ENCODE data around the gene FGF12.
"Not testable (repeated sequence)": the region's sequence is repeated elsewhere in the genome, so short reads cannot be mapped to it uniquely, and the experiment has no call there.

The FGF12 gene

GRCh38 chr3:192607798-192608197, 119.5 kb downstream of the FGF12 start:
- no peaks in the 10 kb centered on the region for H3K36me3 ChIP-seq (ENCODE audit: control insufficient read depth in 2 of 2, insufficient read depth in 2 of 2, low read length in 2 of 2)
- no peak overlapping the region for H3K27ac ChIP-seq (ENCODE audit: low read depth in 2 of 2, low read length in 2 of 2)
- H3K4me3 ChIP-seq (ENCODE audit: low read length in 2 of 2): no peak overlapping the region
- H3K9me3 ChIP-seq (ENCODE audit: control insufficient read depth in 2 of 2, low read length in 2 of 2): no peaks in the 10 kb centered on the region
- H3K4me1 ChIP-seq (ENCODE audit: control insufficient read depth in 2 of 2, insufficient read depth in 2 of 2, low read length in 2 of 2): no peaks in the 10 kb centered on the region
- H3K9ac ChIP-seq (ENCODE audit: low read depth in 1 of 2, low read length in 2 of 2): no peak overlapping the region
- no peaks in the 10 kb centered on the region for H3K27me3 ChIP-seq (ENCODE audit: control insufficient read depth in 2 of 2, insufficient read depth in 2 of 2, low read length in 2 of 2)

GRCh38 chr3:192597913-192598312, 129.4 kb downstream of the FGF12 start:
- Histone ChIP-seq H3K27me3 (ENCODE audit: control insufficient read depth in 2 of 2, insufficient read depth in 2 of 2, low read length in 2 of 2) (no peaks in the 10 kb centered on the region), H3K9me3 (ENCODE audit: control insufficient read depth in 2 of 2, low read length in 2 of 2) (no peaks in the 10 kb centered on the region), H3K36me3 (ENCODE audit: control insufficient read depth in 2 of 2, insufficient read depth in 2 of 2, low read length in 2 of 2) (no peaks in the 10 kb centered on the region), H3K4me3 (ENCODE audit: low read length in 2 of 2) (no peak overlapping the region), H3K4me1 (ENCODE audit: control insufficient read depth in 2 of 2, insufficient read depth in 2 of 2, low read length in 2 of 2) (no peaks in the 10 kb centered on the region), H3K27ac (ENCODE audit: low read depth in 2 of 2, low read length in 2 of 2) (no peak overlapping the region), H3K9ac (ENCODE audit: low read depth in 1 of 2, low read length in 2 of 2) (no peak overlapping the region)

- no peak overlapping the region for H3K27ac ChIP-seq (ENCODE audit: low read depth in 2 of 2, low read length in 2 of 2)
- H3K4me1 ChIP-seq (ENCODE audit: control insufficient read depth in 2 of 2, insufficient read depth in 2 of 2, low read length in 2 of 2): no peaks in the 10 kb centered on the region
- H3K9me3 ChIP-seq (ENCODE audit: control insufficient read depth in 2 of 2, low read length in 2 of 2): no peaks in the 10 kb centered on the region
- H3K9ac ChIP-seq (ENCODE audit: low read depth in 1 of 2, low read length in 2 of 2): no peak overlapping the region
- H3K4me3 ChIP-seq (ENCODE audit: low read length in 2 of 2): no peak overlapping the region
- H3K36me3 ChIP-seq (ENCODE audit: control insufficient read depth in 2 of 2, insufficient read depth in 2 of 2, low read length in 2 of 2): no peaks in the 10 kb centered on the region
- no peaks in the 10 kb centered on the region for H3K27me3 ChIP-seq (ENCODE audit: control insufficient read depth in 2 of 2, insufficient read depth in 2 of 2, low read length in 2 of 2)
Observed at GRCh38 chr3:192597506-192597905, 129.8 kb downstream of the FGF12 start.

GRCh38 chr3:192578729-192579128, 148.6 kb downstream of the FGF12 start:
- H3K27me3 ChIP-seq (ENCODE audit: control insufficient read depth in 2 of 2, insufficient read depth in 2 of 2, low read length in 2 of 2): no peaks in the 10 kb centered on the region
- no peak overlapping the region for H3K4me3 ChIP-seq (ENCODE audit: low read length in 2 of 2)
- no peaks in the 10 kb centered on the region for H3K9me3 ChIP-seq (ENCODE audit: control insufficient read depth in 2 of 2, low read length in 2 of 2)
- H3K27ac ChIP-seq (ENCODE audit: low read depth in 2 of 2, low read length in 2 of 2): no peak overlapping the region
- no peaks in the 10 kb centered on the region for H3K36me3 ChIP-seq (ENCODE audit: control insufficient read depth in 2 of 2, insufficient read depth in 2 of 2, low read length in 2 of 2)
- H3K9ac ChIP-seq (ENCODE audit: low read depth in 1 of 2, low read length in 2 of 2): no peak overlapping the region
- no peaks in the 10 kb centered on the region for H3K4me1 ChIP-seq (ENCODE audit: control insufficient read depth in 2 of 2, insufficient read depth in 2 of 2, low read length in 2 of 2)

GRCh38 chr3:192577811-192578210, 149.5 kb downstream of the FGF12 start:
- no peak overlapping the region for H3K27ac ChIP-seq (ENCODE audit: low read depth in 2 of 2, low read length in 2 of 2)
- H3K9ac ChIP-seq (ENCODE audit: low read depth in 1 of 2, low read length in 2 of 2): no peak overlapping the region
- H3K9me3 ChIP-seq (ENCODE audit: control insufficient read depth in 2 of 2, low read length in 2 of 2): no peaks in the 10 kb centered on the region
- no peaks in the 10 kb centered on the region for H3K36me3 ChIP-seq (ENCODE audit: control insufficient read depth in 2 of 2, insufficient read depth in 2 of 2, low read length in 2 of 2)
- no peaks in the 10 kb centered on the region for H3K27me3 ChIP-seq (ENCODE audit: control insufficient read depth in 2 of 2, insufficient read depth in 2 of 2, low read length in 2 of 2)
- H3K4me1 ChIP-seq (ENCODE audit: control insufficient read depth in 2 of 2, insufficient read depth in 2 of 2, low read length in 2 of 2): no peaks in the 10 kb centered on the region
- no peak overlapping the region for H3K4me3 ChIP-seq (ENCODE audit: low read length in 2 of 2)

- no peaks in the 10 kb centered on the region for H3K36me3 ChIP-seq (ENCODE audit: control insufficient read depth in 2 of 2, insufficient read depth in 2 of 2, low read length in 2 of 2)
- H3K4me1 ChIP-seq (ENCODE audit: control insufficient read depth in 2 of 2, insufficient read depth in 2 of 2, low read length in 2 of 2): no peaks in the 10 kb centered on the region
- no peak overlapping the region for H3K9ac ChIP-seq (ENCODE audit: low read depth in 1 of 2, low read length in 2 of 2)
- no peak overlapping the region for H3K4me3 ChIP-seq (ENCODE audit: low read length in 2 of 2)
- H3K27ac ChIP-seq (ENCODE audit: low read depth in 2 of 2, low read length in 2 of 2): no peak overlapping the region
- no peaks in the 10 kb centered on the region for H3K9me3 ChIP-seq (ENCODE audit: control insufficient read depth in 2 of 2, low read length in 2 of 2)
- no peaks in the 10 kb centered on the region for H3K27me3 ChIP-seq (ENCODE audit: control insufficient read depth in 2 of 2, insufficient read depth in 2 of 2, low read length in 2 of 2)
Observed at GRCh38 chr3:192577271-192577670, 150.1 kb downstream of the FGF12 start.

- H3K9me3 ChIP-seq (ENCODE audit: control insufficient read depth in 2 of 2, low read length in 2 of 2); H3K36me3 ChIP-seq (ENCODE audit: control insufficient read depth in 2 of 2, insufficient read depth in 2 of 2, low read length in 2 of 2); H3K4me1 ChIP-seq (ENCODE audit: control insufficient read depth in 2 of 2, insufficient read depth in 2 of 2, low read length in 2 of 2); H3K27ac ChIP-seq (ENCODE audit: low read depth in 2 of 2, low read length in 2 of 2); H3K4me3 ChIP-seq (ENCODE audit: low read length in 2 of 2); H3K27me3 ChIP-seq (ENCODE audit: control insufficient read depth in 2 of 2, insufficient read depth in 2 of 2, low read length in 2 of 2); H3K9ac ChIP-seq (ENCODE audit: low read depth in 1 of 2, low read length in 2 of 2): not testable (repeated sequence)
Observed at GRCh38 chr3:192576704-192577103, 150.6 kb downstream of the FGF12 start.

- Histone ChIP-seq H3K27ac (ENCODE audit: low read depth in 2 of 2, low read length in 2 of 2) (no peak overlapping the region), H3K9me3 (ENCODE audit: control insufficient read depth in 2 of 2, low read length in 2 of 2) (no peaks in the 10 kb centered on the region), H3K27me3 (ENCODE audit: control insufficient read depth in 2 of 2, insufficient read depth in 2 of 2, low read length in 2 of 2) (no peaks in the 10 kb centered on the region)
Observed at GRCh38 chr3:192575879-192576506, 151.3 kb downstream of the FGF12 start.

GRCh38 chr3:192573240-192573639, 154.1 kb downstream of the FGF12 start:
- H3K27me3 ChIP-seq (ENCODE audit: control insufficient read depth in 2 of 2, insufficient read depth in 2 of 2, low read length in 2 of 2): no peaks in the 10 kb centered on the region
- H3K9ac ChIP-seq (ENCODE audit: low read depth in 1 of 2, low read length in 2 of 2): no peak overlapping the region
- no peak overlapping the region for H3K27ac ChIP-seq (ENCODE audit: low read depth in 2 of 2, low read length in 2 of 2)
- no peaks in the 10 kb centered on the region for H3K9me3 ChIP-seq (ENCODE audit: control insufficient read depth in 2 of 2, low read length in 2 of 2)
- H3K36me3 ChIP-seq (ENCODE audit: control insufficient read depth in 2 of 2, insufficient read depth in 2 of 2, low read length in 2 of 2): no peaks in the 10 kb centered on the region
- no peak overlapping the region for H3K4me3 ChIP-seq (ENCODE audit: low read length in 2 of 2)
- H3K4me1 ChIP-seq (ENCODE audit: control insufficient read depth in 2 of 2, insufficient read depth in 2 of 2, low read length in 2 of 2): peaks cover 0 to 5% of the 10 kb centered on the region in 2 donors

More at GRCh38 chr3:192575879-192576506, 151.3 kb downstream of the FGF12 start:
- no peaks in the 10 kb centered on the region for H3K36me3 ChIP-seq (ENCODE audit: control insufficient read depth in 2 of 2, insufficient read depth in 2 of 2, low read length in 2 of 2)
- H3K9ac ChIP-seq (ENCODE audit: low read depth in 1 of 2, low read length in 2 of 2): no peak overlapping the region
- no peak overlapping the region for H3K4me3 ChIP-seq (ENCODE audit: low read length in 2 of 2)
- peaks cover 0 to 3% of the 10 kb centered on the region in 2 donors for H3K4me1 ChIP-seq (ENCODE audit: control insufficient read depth in 2 of 2, insufficient read depth in 2 of 2, low read length in 2 of 2)

GRCh38 chr3:192570821-192571791, 156.2 kb downstream of the FGF12 start:
- H3K4me3 ChIP-seq (ENCODE audit: low read length in 2 of 2): peak overlapping the region; percentile 3 to 10
- H3K27ac ChIP-seq (ENCODE audit: low read depth in 2 of 2, low read length in 2 of 2): no peak overlapping the region
- H3K36me3 ChIP-seq (ENCODE audit: control insufficient read depth in 2 of 2, insufficient read depth in 2 of 2, low read length in 2 of 2): no peaks in the 10 kb centered on the region
- H3K9ac ChIP-seq (ENCODE audit: low read depth in 1 of 2, low read length in 2 of 2): no peak overlapping the region
- peaks cover 0 to 5% of the 10 kb centered on the region in 2 donors for H3K4me1 ChIP-seq (ENCODE audit: control insufficient read depth in 2 of 2, insufficient read depth in 2 of 2, low read length in 2 of 2)
- no peaks in the 10 kb centered on the region for H3K27me3 ChIP-seq (ENCODE audit: control insufficient read depth in 2 of 2, insufficient read depth in 2 of 2, low read length in 2 of 2)
- H3K9me3 ChIP-seq (ENCODE audit: control insufficient read depth in 2 of 2, low read length in 2 of 2): no peaks in the 10 kb centered on the region

All from mucosa of rectum (tissue), 2 donors.